ENCODE data around the gene PGS1. TPM values are rescaled to one million over a fixed set of nuclear protein-coding genes. Genes with fewer than 3 reads are reported as not detected.
"Not testable (repeated sequence)": the region's sequence is repeated elsewhere in the genome, so short reads cannot be mapped to it uniquely, and the experiment has no call there.

PGS1 gene, protein sequence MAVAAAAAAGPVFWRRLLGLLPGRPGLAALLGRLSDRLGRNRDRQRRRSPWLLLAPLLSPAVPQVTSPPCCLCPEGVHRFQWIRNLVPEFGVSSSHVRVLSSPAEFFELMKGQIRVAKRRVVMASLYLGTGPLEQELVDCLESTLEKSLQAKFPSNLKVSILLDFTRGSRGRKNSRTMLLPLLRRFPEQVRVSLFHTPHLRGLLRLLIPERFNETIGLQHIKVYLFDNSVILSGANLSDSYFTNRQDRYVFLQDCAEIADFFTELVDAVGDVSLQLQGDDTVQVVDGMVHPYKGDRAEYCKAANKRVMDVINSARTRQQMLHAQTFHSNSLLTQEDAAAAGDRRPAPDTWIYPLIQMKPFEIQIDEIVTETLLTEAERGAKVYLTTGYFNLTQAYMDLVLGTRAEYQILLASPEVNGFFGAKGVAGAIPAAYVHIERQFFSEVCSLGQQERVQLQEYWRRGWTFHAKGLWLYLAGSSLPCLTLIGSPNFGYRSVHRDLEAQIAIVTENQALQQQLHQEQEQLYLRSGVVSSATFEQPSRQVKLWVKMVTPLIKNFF
- total RNA-seq (2014; rRNA removed; shearing (Covaris generic)): 25.6 and 26.8 TPM in 2 replicates

DNA sequence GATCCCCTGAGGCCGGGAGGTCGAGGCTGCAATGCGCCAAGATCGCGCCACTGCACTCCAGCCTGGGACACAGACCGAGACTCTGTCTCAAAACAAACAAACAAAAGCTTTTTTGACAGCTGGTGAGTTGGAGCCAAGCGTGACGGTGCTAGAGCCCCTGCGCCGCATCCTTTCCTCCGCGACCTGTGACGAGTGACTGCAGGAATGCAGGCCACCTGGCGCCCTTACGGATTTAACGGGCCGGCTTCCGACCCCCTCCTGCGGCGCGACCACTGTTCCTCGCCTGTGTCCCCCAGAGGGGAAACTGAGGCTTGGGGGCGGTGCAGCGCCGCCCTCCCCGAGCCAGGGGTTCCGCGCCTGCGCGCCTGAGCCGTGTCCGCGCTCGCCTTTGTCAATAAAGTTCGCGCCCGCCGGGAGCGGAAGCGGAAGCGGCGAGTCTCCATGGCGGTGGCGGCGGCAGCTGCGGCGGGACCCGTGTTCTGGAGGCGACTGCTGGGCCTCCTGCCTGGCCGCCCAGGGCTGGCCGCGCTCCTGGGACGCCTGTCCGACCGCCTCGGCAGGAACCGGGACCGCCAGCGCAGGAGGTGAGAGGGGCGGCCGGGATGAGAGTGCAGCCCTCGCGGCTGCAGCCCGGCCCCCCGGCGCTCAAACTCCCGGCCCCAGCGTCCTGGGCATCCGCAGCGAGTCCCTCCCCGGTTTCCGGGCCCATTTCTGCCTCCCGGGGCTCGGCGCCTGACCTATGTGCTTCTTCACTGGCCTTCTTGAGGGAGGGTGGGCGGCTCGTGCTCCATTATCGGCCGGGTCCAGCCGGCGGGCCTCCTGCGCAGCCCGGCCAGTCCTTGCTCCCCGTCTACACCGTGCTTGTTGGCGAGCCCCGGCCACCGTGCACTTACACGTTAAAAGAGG is at the start of gene PGS1:
PGS1 (plus strand) TSS at position 425 of the 906 bp plus-strand sequence; CDS start at position 442, 17 bp downstream.
- DNase-seq (ENCODE audit: low read depth): peak; percentile 85

DNA sequence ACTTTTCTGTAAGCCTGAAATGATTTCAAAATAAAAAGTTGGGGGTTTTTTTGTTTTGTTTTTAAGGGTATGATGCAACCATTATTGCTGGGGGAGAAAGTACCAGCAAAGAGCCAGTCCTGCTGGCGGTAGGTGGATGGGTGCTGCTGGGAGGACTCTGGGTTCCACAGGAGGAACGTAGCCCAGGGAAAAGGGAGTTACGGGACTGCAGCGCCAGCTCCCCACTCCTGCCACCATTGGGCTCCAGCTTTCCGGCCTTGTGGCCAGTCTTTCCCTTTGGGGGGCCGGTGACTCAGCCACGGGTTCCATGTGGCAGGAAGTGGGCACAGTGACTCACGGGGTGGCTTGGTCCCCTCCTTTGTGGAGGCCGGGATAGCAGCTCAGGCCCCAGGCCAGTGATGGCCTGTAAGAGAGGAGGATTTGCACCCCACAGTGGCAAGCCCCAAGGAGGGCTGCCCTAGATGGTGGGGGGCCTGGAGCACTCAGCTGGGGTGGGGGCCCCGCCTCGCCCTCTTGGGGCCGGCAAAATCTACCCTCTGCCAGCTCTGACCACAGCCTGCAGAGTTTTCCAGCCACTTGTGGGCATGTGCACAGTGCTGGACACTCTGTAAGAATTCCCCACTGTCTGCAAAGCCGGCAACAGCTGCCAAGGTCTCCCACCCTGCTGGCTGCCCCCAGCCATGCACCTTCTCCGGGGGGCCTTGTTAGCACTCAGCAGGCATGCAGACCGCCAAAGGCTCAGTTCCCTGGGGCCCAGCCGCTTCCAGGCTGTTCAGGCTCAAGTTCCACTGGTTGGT is 49.0 kb upstream of the PGS1 start:
- peak; percentile 98 for DNase-seq (ENCODE audit: low read depth)

DNA sequence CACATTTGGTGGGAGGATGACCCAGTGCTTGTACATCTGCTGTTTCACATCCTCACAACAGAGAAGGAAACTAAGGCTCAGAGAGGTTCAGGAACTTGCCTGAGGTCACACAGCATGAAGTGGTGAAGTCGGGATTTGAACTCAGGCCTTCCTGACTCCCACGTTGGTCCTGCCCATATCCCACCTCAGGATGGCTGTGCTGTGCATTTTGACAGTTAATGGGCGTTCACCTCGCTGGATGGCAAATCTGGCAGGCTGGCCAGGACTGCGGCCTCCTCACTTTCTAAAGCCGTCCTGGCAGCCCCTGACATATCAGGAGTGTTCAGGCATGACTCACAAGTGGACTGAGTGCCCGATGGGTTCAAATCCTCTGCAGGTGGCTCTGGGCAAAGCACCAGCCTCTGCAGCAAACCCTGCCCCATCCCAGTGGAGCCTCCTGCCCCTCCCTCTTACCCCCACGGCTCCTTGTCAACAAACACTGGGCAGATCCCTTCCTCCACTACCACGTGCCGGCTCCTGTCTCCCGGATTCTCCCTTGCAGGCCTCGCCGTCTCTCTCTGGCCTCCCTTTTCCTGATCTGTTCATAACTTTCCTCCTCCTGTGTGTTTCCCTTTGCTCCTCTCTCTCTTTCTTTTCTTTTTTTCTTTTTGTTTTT is 47.8 kb upstream of the PGS1 start:
- DNase-seq (ENCODE audit: low read depth): peak; percentile 85

DNA sequence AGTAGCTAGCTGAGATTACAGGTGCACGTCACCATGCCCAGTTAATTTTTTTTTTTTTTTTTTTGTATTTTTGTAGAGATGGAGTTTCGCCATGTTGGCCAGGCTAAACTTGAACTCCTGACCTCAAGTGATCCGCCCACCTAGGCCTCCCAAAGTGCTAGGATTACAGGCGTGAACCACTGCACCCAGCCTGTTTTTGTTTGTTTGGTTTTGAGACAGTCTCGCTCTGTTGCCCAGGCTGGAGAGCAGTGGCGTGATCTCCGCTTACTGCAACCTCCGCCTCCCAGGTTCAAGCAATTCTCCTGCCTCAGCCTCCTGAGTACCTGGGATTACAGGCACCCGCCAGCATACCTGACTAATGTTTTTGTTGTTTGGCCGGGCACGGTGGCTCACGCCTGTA is 47.1 kb upstream of the PGS1 start:
- DNase-seq (ENCODE audit: low read depth): not testable (repeated sequence)

DNA sequence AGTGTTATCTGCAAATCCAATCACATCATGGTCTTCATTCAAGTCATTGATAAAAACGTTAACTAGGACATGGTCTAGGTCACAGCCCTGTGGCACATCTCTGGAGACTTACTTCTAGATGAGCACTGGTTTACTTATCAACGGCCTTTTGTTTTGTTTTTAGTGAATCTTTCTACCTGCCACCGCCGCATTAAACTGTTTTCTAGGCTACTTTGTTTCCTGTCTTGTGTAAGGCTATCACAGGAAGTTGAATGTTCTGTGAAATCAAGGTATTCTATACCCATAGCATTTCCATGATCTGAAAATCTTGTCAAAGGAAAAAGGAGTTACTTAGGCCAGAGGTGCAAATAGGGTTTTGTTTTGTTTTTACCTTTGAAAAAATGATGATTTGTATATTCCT is 45.5 kb upstream of the PGS1 start:
- no peak for DNase-seq (ENCODE audit: low read depth)

DNA sequence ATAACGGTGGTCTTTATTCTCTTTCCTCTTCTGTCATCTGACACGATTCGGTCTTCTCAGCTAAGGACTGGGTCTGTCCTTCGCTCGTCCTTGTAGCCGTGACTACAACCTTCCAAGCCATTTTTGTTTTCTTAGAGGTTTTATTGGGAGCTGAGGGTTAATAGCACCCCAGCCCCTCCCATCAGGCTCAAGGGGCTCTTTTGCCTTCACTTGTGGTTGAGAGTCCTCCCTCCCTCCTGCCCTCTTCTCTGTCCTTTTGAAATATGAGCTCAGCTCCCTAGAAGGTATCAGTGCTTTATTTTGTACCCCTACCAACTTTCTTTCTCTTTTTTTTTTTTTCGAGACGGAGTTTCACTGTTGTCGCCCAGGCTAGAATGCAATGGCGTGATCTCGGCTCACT is 43.2 kb upstream of the PGS1 start:
- DNase-seq (ENCODE audit: low read depth): no peak

DNA sequence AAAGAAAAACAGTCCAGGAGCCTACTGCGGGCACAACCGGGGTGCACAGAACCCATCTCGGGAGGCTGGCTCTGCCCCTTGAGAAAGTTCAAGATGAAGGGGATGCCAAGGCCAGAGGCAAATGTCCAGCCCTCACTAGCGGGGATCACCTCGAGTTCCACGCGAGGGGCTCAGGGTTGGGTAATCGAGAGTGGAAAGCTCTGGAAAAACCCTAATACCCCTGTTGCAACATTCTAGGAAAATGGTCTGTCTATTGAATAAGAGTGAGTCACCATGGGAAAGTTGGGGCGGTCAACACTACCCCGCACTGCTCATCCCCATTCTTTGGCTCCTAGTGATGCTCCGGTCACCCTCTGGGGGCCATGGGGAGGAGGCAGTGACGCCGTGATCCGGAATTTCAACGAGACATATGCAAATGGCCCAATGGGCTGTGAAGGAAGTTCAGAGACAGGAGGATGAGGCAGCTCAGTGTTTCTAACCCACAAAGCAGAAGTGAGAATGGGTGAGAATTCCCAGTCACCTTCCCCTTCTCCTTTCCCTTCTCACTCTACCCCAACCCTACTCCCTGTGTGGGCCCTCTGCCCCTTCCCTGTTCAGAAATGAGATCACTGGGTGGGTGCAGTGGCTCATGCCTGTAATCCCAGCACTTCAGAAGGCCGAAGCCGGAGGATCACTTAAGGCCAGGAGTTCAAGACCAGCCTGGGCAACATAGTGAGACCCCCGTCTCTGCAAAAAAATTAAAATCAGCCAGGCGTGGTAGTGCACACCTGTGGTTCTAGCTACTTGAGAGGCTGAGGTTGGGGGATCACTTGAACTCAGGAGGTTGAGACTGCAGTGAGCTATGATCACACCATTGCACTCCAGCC is 41.0 kb upstream of the PGS1 start:
- DNase-seq (ENCODE audit: low read depth): peak; percentile 90

DNA sequence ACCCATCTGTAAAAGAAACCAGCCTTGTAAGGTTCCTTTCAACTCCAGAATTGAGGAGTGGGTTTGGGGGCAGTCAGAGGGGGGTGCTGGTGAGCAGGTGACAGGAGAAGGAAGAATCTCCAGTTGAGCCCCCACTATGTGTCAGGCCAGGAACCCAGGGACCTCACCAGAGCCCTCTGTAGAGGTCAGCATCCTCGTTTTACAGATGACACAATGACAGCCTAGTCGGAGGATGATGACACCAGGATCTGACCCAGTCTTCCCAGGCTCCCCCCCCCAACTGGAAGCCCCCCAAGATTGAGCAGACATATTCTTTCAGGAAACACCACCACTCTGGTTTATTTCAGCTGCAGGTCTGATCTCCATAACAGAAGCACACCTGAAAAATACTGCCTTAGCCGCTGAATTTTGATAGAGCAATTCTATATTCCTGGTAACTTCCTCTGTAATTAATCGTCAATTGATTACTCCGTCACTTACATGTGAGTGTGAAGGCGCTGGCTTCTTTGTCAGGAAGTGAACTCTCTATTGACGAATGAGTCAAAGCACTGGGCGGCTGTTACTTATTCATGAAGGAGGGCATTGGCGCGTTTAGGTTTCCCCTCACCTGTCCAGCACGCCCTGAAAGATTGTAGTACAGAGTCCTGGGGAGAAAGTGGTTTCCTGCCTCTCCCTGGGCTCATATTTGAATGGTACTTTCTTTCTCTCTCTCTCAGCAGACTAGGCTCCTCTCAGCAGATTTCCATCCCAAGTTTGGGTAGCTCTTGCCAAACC is 39.8 kb upstream of the PGS1 start:
- DNase-seq (ENCODE audit: low read depth): no peak

DNA sequence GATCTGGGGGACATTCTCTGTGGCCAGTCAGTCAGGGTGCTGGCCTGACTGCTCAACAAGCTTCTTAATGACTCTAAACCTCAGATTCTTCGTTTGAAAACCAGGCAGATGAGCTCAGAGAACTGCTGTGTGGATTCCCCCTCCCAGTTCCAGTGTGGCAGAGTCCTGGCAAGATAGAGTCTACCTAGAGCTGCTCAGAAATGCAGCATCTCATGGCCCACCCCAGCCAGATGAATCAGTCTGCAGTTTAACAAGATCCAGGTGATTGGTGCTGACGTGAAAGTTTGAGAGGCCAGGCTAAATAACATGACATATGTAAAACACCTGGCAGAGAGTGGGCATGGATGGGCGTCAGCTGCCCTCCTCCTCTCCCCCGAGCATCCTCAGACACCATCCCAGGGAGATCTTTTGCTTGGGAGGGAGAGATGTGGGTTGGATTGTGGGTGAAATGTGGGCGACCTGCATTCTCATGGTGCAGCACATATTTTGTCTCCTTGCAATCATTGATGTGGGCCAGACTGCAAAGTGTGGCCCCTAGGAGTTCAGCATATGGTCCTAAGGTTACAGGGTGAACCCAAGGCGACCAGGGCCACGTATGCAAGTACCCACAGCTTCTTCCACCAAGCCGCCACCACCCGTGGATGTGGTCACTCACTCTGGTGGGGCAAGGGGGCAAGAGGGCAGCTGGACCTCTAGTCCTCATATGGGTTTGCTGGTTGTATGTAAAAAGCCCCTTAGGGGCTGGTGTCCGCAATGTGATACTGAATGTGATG is 38.1 kb upstream of the PGS1 start:
- no peak for DNase-seq (ENCODE audit: low read depth)

DNA sequence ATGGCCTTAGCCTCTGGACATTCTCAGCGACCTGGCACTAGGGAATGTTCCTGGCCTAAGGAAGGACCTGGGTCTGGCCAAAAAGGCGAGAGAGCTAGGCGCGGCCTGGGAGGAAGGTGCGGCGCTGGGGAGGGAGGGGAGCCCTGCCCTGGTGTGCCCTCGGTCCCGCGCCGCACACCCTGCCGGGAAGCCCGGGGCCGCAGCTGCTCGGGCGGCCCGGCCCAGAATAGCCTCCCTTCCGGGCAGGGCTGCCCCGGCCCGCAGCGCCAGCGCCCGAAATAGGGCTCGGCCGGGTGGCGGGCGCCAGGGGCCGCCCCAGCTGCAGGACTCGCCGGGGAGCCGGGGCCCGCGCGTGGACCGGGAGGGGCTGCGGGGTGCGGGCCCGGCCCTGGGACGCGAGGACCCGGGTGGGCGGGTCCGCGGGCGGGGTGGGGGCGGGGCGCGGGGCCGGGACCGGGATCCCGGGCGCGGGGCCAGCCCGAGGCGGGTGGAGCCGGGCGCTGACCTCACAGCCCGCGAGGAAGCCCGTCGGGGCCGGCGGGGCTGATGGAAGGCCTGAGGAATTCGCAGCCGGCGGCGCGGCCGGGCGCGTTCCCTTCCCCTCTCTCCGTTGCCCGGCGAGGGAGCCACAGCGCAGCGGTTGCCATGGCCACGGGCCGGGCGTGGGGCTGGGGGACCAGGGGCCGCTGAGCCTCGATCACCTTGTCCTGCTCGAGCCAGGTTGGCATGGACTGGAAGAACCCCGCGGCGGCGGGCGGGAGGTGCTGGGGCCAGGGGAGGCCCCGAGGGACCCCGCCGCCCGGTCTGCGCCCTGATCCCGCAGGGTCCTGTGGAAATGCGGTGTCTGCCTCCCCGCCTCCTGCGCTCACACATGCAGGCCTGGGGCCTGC is 36.6 kb upstream of the PGS1 start:
- DNase-seq (ENCODE audit: low read depth): peak; percentile 81

DNA sequence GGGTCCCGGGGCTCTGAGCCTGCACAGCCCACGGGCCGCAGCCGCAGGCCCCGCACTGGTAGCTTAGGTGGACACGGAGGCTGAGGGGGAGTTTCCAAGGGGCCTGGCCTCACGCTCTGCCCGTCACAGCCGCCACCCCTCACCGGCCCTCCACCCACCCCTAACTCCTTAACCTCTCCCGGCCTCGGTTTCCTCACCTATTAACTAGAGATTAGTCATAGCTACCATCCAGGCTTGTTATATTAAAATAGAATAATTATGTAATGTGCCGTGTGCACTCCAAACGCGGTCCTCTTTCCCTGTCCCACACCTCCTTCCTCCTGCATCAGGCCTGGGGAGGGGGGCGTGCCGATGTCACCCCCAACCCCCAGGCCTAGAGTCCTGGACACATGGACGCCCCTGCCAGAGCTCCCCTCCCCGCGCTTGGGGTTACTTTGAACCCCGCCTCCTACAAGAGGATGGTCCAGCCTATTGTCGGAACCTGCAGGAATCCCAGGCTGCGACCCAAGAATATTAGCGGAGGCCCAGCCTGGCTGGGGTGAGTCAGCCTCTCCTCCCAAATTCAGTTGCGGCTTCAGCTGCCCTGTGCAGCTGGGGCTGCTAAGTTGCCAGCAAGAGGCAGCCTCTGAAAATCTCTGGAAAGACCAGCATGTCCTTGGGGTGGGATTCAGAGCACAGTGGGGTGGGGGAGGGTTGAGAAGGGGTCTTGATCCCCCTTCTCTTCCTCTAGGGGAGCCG is 35.8 kb upstream of the PGS1 start:
- peak; percentile 87 for DNase-seq (ENCODE audit: low read depth)

DNA sequence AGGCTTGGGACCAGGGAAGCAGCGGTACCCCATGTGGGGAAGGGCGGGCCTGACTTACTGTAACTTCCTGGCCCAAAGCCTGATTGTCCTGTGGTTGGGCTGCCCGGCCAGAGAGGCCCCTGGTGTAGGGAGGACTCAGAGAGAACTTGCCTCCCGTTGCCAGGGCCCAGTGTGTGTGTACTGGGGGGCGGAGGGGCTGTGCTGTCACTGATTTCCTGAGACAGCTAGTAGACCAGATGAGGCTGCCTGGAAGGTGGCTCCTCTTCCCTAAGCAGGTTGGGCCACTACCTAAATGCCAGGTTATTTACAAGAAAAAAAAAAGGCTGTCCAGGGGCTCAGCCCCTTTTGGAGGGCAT is 35.3 kb upstream of the PGS1 start:
- DNase-seq (ENCODE audit: low read depth): peak; percentile 91

DNA sequence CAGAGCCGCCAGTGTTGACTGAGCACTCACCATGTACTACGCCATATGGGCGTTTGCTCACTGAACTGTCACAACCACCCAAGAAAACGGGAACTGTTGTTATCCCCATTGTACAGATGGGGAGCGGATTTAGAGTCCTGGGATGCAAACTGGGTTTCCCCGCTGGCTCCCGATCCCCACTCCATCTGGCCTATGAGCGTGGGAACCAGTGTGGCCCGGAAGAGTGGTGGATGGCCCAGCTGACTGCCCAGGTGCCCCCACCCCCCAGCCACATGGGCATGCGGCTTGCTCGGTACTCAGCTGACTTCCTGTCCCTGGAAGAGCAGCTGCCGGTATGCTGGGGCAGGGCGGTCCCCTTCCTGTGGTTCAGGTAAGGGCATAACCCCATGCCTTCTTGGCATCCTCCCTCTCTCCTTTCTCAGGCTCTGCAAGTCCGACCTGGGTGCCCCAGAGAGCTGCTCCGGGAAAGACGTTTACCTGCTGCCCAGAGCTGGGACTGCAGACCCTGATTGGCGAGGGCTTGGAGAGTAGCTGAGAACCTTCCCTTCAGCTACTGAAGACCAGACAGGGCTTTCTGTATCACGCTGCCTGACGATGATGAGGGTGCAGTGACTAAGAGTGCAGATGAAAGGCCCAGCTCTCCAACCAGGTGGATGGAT is 34.8 kb upstream of the PGS1 start:
- DNase-seq (ENCODE audit: low read depth): no peak

DNA sequence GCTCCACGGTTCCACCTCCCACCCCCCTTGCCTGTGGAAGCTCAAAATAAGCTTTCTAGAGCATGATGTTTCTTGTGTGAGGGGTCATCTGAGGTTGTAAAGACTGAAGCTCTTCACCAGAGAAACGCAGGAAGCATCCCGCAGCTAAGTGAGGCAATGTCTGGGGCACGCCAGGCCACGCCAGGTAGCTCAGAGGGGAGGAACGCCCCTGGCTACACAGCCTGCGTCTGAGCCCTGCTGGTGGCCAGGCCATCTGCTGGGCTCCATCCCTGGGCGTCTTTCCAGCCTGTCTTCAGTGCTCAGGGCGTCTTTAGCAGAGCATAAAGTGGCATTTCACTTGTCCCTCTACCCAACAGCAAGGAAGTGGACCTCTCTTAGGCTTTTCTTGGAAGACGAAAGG is 33.8 kb upstream of the PGS1 start:
- no peak for DNase-seq (ENCODE audit: low read depth)

DNA sequence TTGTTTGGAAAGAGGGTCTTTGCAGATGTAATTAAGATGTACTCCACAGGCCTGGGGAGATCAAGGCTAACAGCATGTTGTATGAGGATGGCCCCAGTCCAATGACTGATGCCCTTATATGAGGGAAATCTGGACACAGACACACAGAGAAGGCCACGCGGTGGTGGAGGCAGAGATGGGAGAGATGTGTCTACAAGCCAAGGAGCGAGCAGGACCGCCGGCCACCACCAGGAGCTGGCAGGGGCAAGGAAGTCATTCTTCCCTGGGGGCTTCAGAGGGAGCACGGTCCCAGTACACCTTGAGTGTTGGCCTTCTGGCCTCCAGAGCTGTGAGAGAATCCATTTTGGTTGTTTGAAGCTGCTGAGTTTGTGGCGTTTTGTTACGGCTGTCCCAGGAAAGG is 33.3 kb upstream of the PGS1 start:
- DNase-seq (ENCODE audit: low read depth): no peak

DNA sequence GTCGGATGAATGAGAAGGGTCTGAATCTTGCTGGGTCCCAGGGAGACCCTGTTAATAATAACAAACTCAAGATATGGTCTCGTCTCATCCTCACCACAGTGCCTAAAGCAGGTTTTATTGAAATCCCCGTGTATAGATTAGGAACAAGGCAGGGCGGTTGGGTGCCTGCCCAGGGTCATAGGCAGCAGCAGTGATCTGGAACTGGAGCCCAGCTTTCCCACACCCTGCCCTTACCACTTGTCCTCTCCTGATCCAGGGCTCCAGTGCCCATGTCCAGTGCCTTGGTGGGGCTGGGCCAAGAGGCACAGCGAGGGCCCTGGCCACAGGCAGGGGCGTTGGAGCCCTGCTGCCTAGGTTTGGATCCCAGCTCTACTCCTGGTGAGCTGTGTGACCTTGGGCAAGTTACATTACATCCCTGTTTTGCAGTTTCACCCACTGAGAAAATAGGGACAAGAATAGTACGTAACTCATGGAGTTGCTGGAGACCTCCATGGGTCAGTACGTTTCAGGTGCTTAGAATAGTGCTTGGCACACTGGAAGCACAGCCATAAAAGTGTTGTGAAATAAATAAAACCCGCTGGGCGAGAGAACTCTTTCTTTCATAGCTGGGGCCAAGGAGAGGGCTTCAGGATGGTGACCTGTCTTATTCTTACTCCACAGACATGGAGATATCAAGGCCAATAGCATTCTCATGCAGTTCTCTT is 32.5 kb upstream of the PGS1 start:
- no peak for DNase-seq (ENCODE audit: low read depth)

Data from Daoy (cell line).